ENCODE results near the gene GRID1.

The GRID1 gene

DNA sequence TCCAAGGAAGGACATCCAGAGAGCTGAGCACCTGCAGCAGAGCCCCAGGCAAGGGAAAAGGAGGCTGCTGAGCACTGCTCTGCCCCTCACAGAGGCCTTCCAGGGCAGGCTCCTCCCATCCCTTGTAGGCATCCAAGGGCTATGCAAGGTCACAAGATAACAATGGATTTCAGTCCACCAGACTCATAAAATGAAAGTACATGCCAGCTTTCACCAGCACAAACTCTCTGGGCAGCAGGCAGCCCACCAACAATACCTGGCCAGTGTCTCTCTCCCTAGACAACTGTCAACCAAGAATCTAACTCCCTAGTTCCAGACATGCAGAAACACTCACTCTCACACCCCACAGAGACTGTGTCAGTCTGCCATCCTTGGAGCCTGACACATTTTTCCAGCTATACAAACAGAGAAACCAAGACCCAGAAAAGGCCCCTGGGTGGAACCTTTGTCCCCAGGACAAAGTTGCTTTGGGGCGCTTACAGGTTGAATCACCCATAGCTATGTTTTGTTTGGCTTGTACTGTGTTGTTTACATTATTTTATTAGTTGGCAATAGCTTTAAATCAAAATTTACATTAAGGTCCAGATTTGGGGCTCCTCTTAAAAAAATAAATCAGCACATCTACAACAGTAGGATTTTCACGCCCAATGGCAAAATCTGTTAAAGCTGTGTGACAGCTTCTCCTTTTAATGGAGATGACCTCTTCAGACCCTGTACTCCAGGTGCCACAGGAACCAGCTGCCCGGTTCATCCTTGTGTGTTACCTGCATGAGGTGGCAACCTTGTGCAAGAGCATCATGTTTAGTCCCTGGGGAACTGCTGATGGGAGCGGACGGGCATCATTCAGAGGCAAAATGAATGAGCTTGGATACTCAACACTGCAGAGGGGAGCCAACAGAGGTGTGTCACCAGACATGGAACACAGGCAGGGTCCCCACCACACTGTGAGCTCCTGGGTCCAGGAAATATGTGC, 5.2 kb downstream of the GRID1 start:
- no peak for DNase-seq (ENCODE audit: low read depth)
- TF ChIP-seq, protein P1, sequence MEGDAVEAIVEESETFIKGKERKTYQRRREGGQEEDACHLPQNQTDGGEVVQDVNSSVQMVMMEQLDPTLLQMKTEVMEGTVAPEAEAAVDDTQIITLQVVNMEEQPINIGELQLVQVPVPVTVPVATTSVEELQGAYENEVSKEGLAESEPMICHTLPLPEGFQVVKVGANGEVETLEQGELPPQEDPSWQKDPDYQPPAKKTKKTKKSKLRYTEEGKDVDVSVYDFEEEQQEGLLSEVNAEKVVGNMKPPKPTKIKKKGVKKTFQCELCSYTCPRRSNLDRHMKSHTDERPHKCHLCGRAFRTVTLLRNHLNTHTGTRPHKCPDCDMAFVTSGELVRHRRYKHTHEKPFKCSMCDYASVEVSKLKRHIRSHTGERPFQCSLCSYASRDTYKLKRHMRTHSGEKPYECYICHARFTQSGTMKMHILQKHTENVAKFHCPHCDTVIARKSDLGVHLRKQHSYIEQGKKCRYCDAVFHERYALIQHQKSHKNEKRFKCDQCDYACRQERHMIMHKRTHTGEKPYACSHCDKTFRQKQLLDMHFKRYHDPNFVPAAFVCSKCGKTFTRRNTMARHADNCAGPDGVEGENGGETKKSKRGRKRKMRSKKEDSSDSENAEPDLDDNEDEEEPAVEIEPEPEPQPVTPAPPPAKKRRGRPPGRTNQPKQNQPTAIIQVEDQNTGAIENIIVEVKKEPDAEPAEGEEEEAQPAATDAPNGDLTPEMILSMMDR (IDR thresholded peaks at IDR 0.05; ENCODE audit: control insufficient read depth, extremely low read depth, insufficient read depth) = no peak
- H3K4me3 ChIP-seq (ENCODE audit: low read depth, low read length) = no peak overlapping the region

DNA sequence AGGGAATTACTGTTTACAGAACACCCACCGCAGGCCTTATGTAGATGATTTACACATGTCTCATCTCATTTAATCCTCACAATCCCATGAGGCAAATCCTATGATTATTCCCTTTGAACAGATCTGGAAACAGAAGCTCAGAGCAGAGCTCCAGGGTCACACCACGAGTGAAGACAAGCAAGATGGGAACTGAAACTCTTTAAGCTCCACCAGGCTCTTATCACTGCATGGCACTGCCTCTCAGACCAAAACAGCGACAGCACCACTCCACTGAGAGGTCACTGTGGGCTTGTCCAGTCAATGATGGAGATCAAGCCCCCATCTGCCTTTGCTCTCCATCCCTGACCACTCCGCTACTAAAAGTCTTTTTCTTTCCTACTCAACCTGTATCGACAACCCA, 5.9 kb downstream of the GRID1 start:
- H3K4me3 ChIP-seq (ENCODE audit: low read depth, low read length) = no peak overlapping the region
- TF ChIP-seq, protein P1 (IDR thresholded peaks at IDR 0.05; ENCODE audit: control insufficient read depth, extremely low read depth, insufficient read depth) = no peak
- no peak for DNase-seq (ENCODE audit: low read depth)

DNA sequence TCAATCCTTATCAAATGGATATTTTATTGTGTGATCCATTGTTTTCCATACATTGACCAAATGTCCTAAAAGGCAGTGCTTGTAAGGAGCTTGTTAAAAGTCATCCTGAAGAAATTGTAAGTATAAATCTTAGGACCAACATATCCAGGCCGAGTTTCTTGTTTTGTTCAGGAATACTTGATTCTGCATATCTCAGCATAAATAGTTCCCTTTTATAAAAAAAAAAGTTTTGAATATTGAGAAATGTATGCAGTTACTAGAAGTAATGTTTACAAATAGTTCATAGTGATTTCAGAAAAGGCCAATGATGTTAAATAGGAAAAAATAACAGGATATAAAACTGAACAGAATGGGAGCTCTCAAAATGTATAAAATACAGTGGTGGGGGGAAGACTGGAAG, 6.6 kb downstream of the GRID1 start:
- TF ChIP-seq, protein P1 (IDR thresholded peaks at IDR 0.05; ENCODE audit: control insufficient read depth, extremely low read depth, insufficient read depth) = no peak
- no peak overlapping the region for H3K4me3 ChIP-seq (ENCODE audit: low read depth, low read length)
- DNase-seq (ENCODE audit: low read depth) = no peak

DNA sequence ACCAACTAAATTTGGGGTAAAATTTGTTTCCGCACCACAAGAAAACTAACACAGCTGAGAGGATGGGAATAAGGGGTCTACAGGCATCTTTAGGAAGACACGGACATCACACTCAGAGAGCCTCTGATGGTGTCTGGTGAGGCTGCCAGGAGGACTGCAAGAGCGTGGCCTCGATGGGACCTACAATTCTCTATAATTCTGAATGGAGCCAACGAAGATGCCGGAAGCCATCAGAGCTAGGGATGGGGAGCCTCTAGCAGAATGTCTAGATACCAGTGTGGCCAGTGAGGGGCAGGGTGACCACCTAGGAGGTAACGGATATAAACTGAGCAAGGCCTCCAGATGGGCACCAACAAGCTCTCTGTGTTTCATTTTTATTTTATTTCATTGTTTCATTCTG, 7.5 kb downstream of the GRID1 start:
- TF ChIP-seq, protein P1 (IDR thresholded peaks at IDR 0.05; ENCODE audit: control insufficient read depth, extremely low read depth, insufficient read depth) = no peak
- no peak overlapping the region for H3K4me3 ChIP-seq (ENCODE audit: low read depth, low read length)
- no peak for DNase-seq (ENCODE audit: low read depth)

DNA sequence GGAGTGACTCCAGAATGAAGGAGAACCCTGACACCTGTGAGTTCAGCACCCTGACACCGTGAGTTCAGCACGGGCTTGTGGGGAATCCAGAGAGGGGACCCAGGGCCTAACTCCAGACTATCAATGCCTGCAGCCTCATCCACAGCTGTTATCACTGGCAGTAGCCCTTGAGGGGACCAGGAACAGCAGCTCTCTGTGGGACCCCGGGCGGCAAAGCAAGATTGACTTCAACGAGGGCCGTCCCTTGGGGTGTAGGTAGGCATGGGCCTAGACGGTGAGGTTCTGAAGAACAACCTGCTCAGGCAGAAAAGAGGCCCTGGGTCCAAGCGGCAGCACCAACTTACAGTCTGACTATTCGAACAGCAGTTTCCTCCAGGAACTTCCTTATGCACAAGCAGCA, 8.9 kb downstream of the GRID1 start:
- TF ChIP-seq, protein P1 (IDR thresholded peaks at IDR 0.05; ENCODE audit: control insufficient read depth, extremely low read depth, insufficient read depth) = no peak
- no peak for DNase-seq (ENCODE audit: low read depth)
- no peak overlapping the region for H3K4me3 ChIP-seq (ENCODE audit: low read depth, low read length)

DNA sequence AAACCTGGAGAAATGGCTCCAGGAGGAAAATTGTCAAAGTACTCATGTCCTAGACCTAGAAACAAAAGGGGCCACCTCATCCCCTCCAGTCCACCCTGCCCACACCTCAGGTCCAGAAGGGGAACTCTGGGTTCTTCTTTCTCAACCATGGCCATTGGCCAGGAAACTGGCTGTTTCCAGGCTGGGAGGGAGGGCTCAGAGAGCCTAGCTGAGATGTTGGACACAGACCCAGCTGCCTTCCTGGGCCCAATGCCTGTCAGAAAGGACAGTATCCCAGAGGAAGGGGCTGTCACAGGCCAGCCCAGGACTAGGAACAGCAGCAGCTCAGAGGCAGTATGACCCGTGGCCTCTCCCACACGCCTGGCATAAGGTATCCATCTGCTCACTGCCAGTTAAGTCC, 9.6 kb downstream of the GRID1 start:
- TF ChIP-seq, protein P1 (IDR thresholded peaks at IDR 0.05; ENCODE audit: control insufficient read depth, extremely low read depth, insufficient read depth) = no peak
- no peak overlapping the region for H3K4me3 ChIP-seq (ENCODE audit: low read depth, low read length)
- no peak for DNase-seq (ENCODE audit: low read depth)
